SK-N-SH (cell line): ENCODE data around the gene GGCT.

ENCODE experiments used
- CTCF ChIP-seq: fragments of 200-600 bp; sonication (generic); IDR thresholded peaks from 2 replicates; pipeline ENCODE4 v1.6.1; 2017; ENCODE audit warnings: antibody characterized with exemption, mild to moderate bottlenecking, moderate library complexity
- JUND ChIP-seq: IDR thresholded peaks from 2 replicates; pipeline ENCODE4 v1.4.0; 2012
- RAD21 ChIP-seq: IDR thresholded peaks from 2 replicates; pipeline ENCODE4 v1.6.1; 2012; ENCODE audit warnings: mild to moderate bottlenecking, low read length
- SIN3A ChIP-seq: IDR thresholded peaks from 2 replicates; pipeline ENCODE4 v1.6.1; 2012; ENCODE audit warnings: low read depth, mild to moderate bottlenecking, low read length, moderate library complexity, borderline replicate concordance
- TEAD4 ChIP-seq: IDR thresholded peaks from 2 replicates; pipeline ENCODE4 v1.4.0; 2012; ENCODE audit warnings: mild to moderate bottlenecking, borderline replicate concordance; ENCODE audit not compliant: insufficient read depth
- USF2 ChIP-seq: fragments of 150-350 bp; IDR thresholded peaks from 2 replicates; pipeline ENCODE4 v1.6.1; 2017; ENCODE audit warnings: antibody characterized with exemption, low read length, low read depth, borderline replicate concordance

- TF ChIP-seq CTCF: no peak
- TF ChIP-seq SIN3A: no peak
- TF ChIP-seq JUND: no peak
- no peak for TF ChIP-seq TEAD4
- TF ChIP-seq USF2: no peak
- TF ChIP-seq RAD21: no peak
These were observed 28.0 kb downstream of the GGCT start for GRCh38 chr7:30476459-30477145.
